ENCODE data around the gene PPP4R3B.
"Not testable (repeated sequence)": the region's sequence is repeated elsewhere in the genome, so short reads cannot be mapped to it uniquely, and the experiment has no call there.

The PPP4R3B gene

GRCh38 chr2:55592130-55592529, 25.3 kb downstream of the PPP4R3B start:
- no peak for DNase-seq

- DNase-seq, result no peak
These were observed 26.5 kb downstream of the PPP4R3B start for GRCh38 chr2:55590810-55591440.

DNA sequence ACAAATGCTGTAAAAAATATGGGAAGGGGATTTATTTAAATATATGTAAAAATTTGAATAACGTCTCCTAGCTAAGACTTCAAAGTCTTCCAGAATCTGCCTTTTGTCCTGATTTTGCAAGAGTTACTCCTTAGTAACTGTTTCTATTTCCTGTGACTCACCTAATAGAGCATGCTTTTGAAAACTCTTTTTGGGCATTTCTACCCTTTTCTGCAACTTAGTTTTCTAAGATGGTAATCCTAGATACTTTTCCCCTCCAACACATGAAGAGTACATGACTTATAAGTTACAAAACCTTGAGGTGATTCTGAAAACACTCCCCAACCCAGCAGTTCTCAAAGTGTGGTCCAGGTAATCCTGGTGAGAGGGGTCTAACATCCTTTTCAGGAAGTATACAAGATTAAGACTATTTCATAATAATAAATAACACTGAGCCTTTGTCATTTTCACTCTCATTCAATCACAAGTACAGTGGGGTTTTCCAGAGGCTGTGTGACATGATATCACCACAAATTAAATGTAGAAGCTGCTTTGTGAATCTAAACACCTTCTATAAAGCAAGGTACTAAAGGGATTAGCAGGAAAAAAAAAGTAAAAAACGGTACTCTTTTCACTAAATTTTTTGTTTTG, 31.9 kb downstream of the PPP4R3B start:
- DNase-seq, result no peak

- no peak for DNase-seq
These were observed 35.4 kb downstream of the PPP4R3B start for GRCh38 chr2:55581874-55582547.

DNA sequence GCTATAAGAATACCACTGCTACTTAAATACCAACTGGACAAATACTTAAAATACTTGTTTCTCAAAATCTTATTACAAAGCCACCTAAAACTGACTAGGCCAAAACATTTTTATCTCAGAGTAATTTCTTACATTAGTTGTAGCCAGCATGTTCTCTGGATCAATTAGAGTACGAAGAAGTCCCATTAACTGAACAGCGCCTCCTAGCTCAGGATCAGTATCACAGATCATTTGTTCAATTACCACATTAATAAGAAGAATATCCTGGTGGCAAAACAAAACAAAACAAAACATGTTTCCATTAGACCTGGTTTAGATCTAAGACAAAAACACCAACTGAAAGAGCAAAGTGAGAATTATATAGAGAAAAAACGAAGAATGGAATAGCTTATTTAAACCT, 36.0 kb downstream of the PPP4R3B start:
- no peak for DNase-seq

- DNase-seq, result not testable (repeated sequence)
These were observed 48.4 kb downstream of the PPP4R3B start for GRCh38 chr2:55569002-55569401.

GRCh38 chr2:55567298-55567697, 50.1 kb downstream of the PPP4R3B start:
- no peak for DNase-seq

DNA sequence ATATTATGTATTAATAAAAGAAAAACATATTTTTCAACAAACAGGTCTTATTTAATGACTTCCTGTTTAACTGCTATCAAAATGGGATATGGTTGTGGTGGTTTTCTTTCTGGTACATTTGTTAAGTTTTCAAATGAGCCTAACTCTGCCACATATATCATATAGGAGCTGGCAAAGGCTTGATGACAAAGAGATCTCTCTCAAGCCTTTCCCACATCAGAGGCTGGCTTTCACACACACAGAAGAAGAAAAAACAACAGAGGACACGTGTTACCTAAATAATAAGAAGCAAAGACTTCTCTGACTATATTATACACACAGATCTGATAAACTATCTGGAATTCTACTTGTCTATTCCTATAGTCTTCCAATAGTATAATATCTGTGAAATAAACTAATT, 51.8 kb downstream of the PPP4R3B start:
- DNase-seq, result no peak

- DNase-seq, result no peak
These were observed 56.6 kb downstream of the PPP4R3B start for GRCh38 chr2:55560855-55561254.

DNA sequence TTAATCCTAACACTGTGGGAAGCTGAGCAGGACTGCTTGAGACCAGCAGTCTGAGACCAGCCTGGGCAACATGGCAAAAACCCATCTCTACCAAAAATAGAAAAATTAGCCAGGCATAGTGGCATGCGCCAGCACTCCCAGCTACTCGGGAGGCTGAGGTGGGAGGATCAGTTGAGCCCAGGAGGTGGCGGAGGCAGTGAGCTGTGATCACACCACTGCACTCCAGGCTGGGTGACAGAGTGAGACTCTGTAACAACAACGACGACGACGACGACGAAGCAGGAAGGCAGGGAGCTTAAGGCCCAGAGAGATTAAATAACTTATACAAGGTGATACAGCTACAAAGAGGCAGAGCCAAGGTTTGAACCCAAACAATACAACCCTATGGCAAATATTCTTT, 60.6 kb downstream of the PPP4R3B start:
- no peak for DNase-seq

- no peak for DNase-seq
These were observed 61.4 kb downstream of the PPP4R3B start for GRCh38 chr2:55555977-55556376.

- DNase-seq, result no peak
These were observed 64.1 kb downstream of the PPP4R3B start for GRCh38 chr2:55553321-55553720.

DNA sequence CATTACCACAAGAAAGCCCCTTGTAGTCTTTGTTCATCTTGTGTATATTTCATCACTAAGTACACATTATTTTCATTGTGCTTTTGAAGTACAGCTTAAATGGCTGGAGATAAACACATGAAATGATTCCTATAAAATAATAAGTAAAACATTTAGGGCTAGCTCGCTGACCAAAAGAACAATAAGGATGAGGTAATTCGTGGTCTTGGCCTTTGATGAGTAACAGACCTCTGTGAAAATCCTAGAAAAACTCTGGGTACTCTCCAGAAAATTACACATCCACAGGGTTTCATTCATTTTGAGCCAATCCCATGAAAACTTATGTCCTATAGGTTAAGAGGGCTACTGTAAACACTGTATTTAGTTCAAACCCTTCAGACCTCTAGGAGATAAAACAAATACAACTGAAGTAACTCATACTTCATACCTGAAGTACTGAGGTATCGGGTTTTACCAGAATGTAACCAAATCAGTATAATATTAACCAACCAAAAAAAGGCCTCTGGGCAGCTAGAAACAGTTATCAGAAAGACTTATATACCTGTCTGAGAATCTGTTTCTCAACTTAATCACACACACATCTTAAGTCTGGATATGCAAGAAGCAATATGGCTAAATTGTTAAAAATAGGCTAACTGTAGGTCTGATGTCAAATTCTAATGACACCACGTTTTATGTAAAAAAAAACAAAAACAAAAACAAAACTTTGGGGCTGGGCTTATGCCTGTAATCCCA, 66.9 kb downstream of the PPP4R3B start:
- DNase-seq, result no peak

DNA sequence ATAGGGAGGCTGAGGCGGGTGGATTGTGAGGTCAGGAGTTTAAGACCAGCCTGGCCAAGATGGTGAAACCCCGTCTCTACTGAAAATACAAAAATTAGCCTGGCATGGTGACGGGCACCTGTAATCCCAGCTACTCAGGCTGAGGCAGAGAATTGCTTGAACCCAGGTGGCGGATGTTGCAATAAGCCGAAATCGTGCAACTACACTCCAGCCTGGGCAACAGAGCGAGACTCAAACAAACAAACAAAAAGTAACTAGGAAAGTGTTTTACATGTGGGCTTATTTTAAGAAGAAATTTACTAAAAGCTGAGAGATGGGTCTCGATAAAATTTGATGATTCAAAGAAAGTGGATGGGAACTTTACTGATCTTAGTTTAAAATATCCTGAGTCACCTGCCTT, 69.7 kb downstream of the PPP4R3B start:
- DNase-seq, result not testable (repeated sequence)

- no peak for DNase-seq
These were observed 70.4 kb downstream of the PPP4R3B start for GRCh38 chr2:55547001-55547400.

GRCh38 chr2:55530539-55531081, 86.8 kb downstream of the PPP4R3B start:
- DNase-seq, result no peak

GRCh38 chr2:55526174-55526573, 91.2 kb downstream of the PPP4R3B start:
- no peak for DNase-seq

DNA sequence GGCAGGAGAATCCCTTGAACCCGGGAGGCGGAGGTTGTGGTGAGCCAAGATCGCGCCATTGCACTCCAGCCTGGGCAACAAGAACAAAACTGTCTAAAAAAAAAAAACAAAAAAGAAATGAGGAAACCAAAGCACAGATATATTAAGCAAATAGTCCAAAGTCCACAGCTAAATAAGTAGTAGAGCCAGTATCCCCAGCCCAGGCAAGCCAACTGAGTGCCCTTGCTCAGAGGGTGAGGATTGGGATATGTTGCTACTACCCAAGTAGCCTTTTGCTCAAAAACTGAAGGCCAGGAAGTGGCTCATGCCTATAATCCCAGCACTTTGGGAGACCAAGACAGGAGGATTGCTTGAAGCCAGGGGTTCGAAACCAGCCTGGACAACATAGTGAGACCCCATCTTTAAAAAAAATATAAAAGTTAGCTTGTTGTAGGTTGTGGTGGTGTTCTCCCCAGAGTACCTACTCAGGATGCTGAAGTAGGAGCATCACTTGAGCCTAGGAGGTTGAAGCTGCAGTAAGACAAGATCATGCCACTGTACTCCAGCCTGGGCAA, 92.5 kb downstream of the PPP4R3B start:
- no peak for DNase-seq

DNA sequence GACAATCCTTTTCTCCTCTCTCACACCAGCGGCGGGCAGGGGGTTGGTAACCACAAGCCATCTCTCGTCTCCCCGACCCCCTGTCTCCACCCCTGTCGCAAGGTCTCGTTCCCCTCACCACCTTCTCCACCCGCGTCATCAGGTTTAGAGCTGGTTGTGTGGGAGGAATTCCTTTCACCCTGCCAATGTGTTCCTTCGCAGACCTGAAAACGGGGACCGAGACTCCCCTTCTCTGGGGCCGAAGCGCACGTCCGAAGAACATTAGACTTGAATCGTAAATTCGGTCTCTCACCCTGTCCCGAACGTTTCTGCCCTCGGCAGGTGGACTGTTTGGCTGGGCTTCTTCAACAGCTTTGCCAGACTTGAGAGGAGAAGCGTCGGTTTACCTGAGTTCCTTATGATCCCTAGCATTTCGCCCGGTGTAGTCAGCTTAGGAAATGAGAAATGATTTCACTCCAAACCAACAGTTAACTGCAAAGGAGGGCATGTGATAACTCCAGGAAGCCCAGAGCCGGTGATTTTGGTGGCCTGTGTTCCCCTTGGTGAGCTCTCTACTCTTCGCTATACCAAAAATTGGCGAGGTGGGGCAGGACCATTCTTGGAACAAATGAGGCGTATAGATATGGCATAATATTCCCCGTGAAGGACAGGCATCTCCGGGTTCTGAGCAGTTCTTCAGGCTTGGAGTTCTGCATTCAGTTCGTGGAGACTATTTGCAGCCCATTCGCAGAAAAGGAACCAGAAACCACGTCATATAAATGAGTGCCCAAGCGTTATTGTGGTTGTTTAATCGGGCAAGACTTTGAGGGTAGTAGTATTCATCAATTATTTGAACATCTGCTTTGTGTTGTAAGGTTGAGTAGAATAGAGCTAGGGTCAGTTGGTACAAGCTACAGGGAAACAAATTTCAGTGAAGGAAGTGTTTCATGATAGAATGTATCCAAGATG, 97.2 kb downstream of the PPP4R3B start:
- peak; percentile 81 for DNase-seq

- peak; percentile 63 for DNase-seq
These were observed 98.6 kb downstream of the PPP4R3B start for GRCh38 chr2:55518841-55519165.

DNA sequence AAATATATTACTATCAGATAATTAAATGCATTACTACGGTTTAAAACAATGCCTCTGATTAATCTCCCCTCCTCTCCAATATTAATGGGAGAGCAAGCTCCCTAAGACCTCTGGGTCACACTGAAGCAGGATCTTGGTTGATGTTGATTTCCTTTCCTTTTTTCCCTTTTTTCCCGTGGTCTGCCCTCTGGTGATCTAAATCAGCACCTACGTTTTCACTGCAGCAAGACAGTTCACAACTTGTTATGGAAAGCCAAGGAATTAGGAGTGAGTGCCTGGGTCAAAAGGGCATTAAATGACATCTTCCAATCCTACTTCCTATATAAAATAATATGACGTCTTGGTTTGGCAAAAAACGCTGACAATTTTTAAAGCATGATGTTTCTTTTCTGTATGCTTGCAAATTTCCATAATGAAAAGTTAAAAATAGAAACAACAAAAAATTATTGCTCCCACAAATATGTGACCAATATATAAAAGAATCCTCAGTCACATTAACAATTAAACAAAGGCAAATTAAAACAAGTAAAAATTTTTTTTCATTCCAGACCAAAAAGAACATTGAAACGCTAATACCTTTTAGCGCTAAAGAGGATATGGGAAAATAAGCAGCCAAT, 105.8 kb downstream of the PPP4R3B start:
- no peak for DNase-seq
